NCI-H1048 (cell line): ENCODE data around the gene IGSF3.
"Not testable (repeated sequence)": the region's sequence is repeated elsewhere in the genome, so short reads cannot be mapped to it uniquely, and the experiment has no call there.

ENCODE experiments used
- DNase-seq: peaks from one replicate; lab custom pipeline; 2025; lab: John Stamatoyannopoulos, UW

The IGSF3 gene

GRCh38 chr1:116596742-116597307 lies 70.7 kb downstream of the IGSF3 start:
- not testable (repeated sequence) for DNase-seq

GRCh38 chr1:116595946-116596741 lies 71.4 kb downstream of the IGSF3 start:
- DNase-seq: not testable (repeated sequence)

- not testable (repeated sequence) for DNase-seq
Observed at GRCh38 chr1:116595065-116595840, 72.3 kb downstream of the IGSF3 start.

- DNase-seq: not testable (repeated sequence)
Observed at GRCh38 chr1:116593977-116594376, 73.6 kb downstream of the IGSF3 start.

GRCh38 chr1:116593401-116593800 lies 74.1 kb downstream of the IGSF3 start:
- DNase-seq: not testable (repeated sequence)

GRCh38 chr1:116591951-116592605 lies 75.5 kb downstream of the IGSF3 start:
- not testable (repeated sequence) for DNase-seq

- not testable (repeated sequence) for DNase-seq
Observed at GRCh38 chr1:116591006-116591950, 76.3 kb downstream of the IGSF3 start.

GRCh38 chr1:116590359-116591005 lies 77.1 kb downstream of the IGSF3 start:
- DNase-seq: not testable (repeated sequence)

GRCh38 chr1:116589101-116589735 lies 78.3 kb downstream of the IGSF3 start:
- DNase-seq: not testable (repeated sequence)

- no peak for DNase-seq
Observed at GRCh38 chr1:116587501-116588227, 79.9 kb downstream of the IGSF3 start.

- DNase-seq: no peak
Observed at GRCh38 chr1:116586741-116587143, 80.8 kb downstream of the IGSF3 start.

GRCh38 chr1:116585886-116586285 lies 81.6 kb downstream of the IGSF3 start:
- no peak for DNase-seq

- DNase-seq: no peak
Observed at GRCh38 chr1:116581323-116581885, 86.1 kb downstream of the IGSF3 start.

- DNase-seq: no peak
Observed at GRCh38 chr1:116580446-116581322, 86.8 kb downstream of the IGSF3 start.

- no peak for DNase-seq
Observed at GRCh38 chr1:116579259-116579875, 88.2 kb downstream of the IGSF3 start.

GRCh38 chr1:116578581-116578980 lies 89.0 kb downstream of the IGSF3 start:
- no peak for DNase-seq

- no peak for DNase-seq
Observed at GRCh38 chr1:116577759-116578314, 89.7 kb downstream of the IGSF3 start.
